ENCODE data around the gene SRGAP1. TPM values are rescaled to one million over a fixed set of nuclear protein-coding genes. Genes with fewer than 3 reads are reported as not detected.

SRGAP1 gene
- total and polyA plus RNA-seq, 9 of the 15 experiments (the other 6 are each of a cell fraction or from before 2014, with no cell fraction given) = 0.01 to 0.13 (median 0.04) TPM; not detected in 3

DNA sequence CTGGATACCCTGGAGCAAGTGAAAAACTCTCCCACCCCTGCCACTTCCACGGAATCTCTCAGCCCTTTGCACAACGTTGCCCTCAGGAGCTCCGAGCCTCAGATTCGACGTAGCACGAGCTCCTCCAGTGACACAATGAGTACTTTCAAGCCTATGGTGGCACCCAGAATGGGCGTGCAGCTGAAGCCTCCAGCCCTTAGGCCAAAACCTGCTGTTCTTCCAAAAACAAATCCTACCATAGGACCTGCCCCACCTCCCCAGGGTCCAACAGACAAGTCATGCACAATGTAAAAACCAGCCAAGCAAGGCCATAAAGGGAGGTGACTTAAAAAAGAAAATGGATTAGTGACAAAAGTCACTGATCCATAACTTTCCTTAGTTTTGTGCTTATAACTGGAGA lies 297.9 kb downstream of the SRGAP1 start:
- Histone ChIP-seq H3K4me2 (ENCODE audit: insufficient read depth, low read length) (no peak overlapping the region), H3K36me3 (ENCODE audit: control insufficient read depth, insufficient read depth, low read length) (no peaks in the 10 kb centered on the region), H3K9me1 (ENCODE audit: control insufficient read depth, insufficient read depth, low read length) (no peaks in the 10 kb centered on the region), H2AFZ (ENCODE audit: low read depth, low read length) (no peak overlapping the region), H3K4me1 (replicated peaks in 1 of 2; ENCODE audit: control insufficient read depth in 2 of 2, insufficient read depth in 2 of 2, low read length in 2 of 2) (no peaks in the 10 kb centered on the region), H3K79me2 (ENCODE audit: control insufficient read depth, insufficient read depth, low read length) (no peaks in the 10 kb centered on the region), H3K9ac (ENCODE audit: insufficient read depth in 1 of 2, low read depth in 2 of 2, low read length in 2 of 2) (no peak overlapping the region), H3K4me3 (no peak overlapping the region), H3K27ac (ENCODE audit: extremely low read depth, low read depth, low read length) (no peak overlapping the region), H4K20me1 (replicated peaks; ENCODE audit: control insufficient read depth, insufficient read depth, low read length) (no peaks in the 10 kb centered on the region), H3K9me3 (replicated peaks; ENCODE audit: control insufficient read depth, insufficient read depth, low read depth, low read length) (no peaks in the 10 kb centered on the region), H3K27me3 (ENCODE audit: control insufficient read depth in 2 of 2, insufficient read depth in 2 of 2, low read length in 2 of 2) (peaks cover 0 to 12% of the 10 kb centered on the region in 2 experiments; a peak in 2 of 5 replicates)
- no TSS peak for BruUV-seq (replicated peaks)
- 0% methylated on average over 7 of the region's 7 CpGs for WGBS (ENCODE audit: insufficient coverage, low coverage, missing lambda C conversion rate)
- in situ Hi-C loops (cut with MboI) (no loop called here), intact Hi-C loops (cut with micrococcal nuclease) (loop anchor here (10.0 kb wide), 1 partner anchor 112 kb away; no protein-coding TSS in a partner anchor)
- ChIA-PET CTCF (ENCODE audit: low intra/inter-chr PET ratio) (no interaction called here), POLR2A (interaction anchor here (0.6 to 1.0 kb wide), 2 partner anchors 13 to 54 kb away, joined by 3 read pairs; no protein-coding TSS in a partner anchor)
- TF ChIP-seq XRCC5 (IDR thresholded peaks at IDR 0.05; ENCODE audit: low read depth, low read length) (no peak), CEBPB (tag; IDR thresholded peaks at IDR 0.05) (no peak), L3MBTL2 (IDR thresholded peaks at IDR 0.05) (no peak), EP400 (IDR thresholded peaks at IDR 0.05) (no peak), ZC3H4 (CRISPR knock-in tag; IDR thresholded peaks at IDR 0.05; ENCODE audit: borderline replicate concordance) (no peak), PRDM10 (IDR thresholded peaks at IDR 0.05; ENCODE audit: partially characterized antibody) (no peak), SMARCA5 (IDR thresholded peaks at IDR 0.05) (no peak), SNIP1 (IDR thresholded peaks at IDR 0.05; ENCODE audit: low read depth) (no peak)
- DNase-seq (ENCODE audit: extremely low read depth in 1 of 4, low spot score in 3 of 4) (no peak), ATAC-seq (no peak), FAIRE-seq (no peak)

Measured in K562 (cell line).